Osteocyte (in vitro differentiated cells): Measurements from ENCODE around the gene RGL4. TPM values are rescaled to one million over a fixed set of nuclear protein-coding genes. Genes with fewer than 3 reads are reported as not detected.
"Not testable (repeated sequence)": the region's sequence is repeated elsewhere in the genome, so short reads cannot be mapped to it uniquely, and the experiment has no call there.

Source experiments
- DNase-seq: peaks from one replicate; pipeline ENCODE4 v3.0.0; 2021; ENCODE audit warnings: mixed read lengths; ENCODE audit not compliant: unreplicated experiment; ENCODE audit errors: extremely low spot score
- H3K27ac Mint-ChIP-seq: one replicate; pipeline ENCODE4 v1.8.0; 2021; ENCODE audit warnings: mild to moderate bottlenecking, mixed read lengths; ENCODE audit not compliant: unreplicated experiment
- H3K27me3 Mint-ChIP-seq: one replicate; pipeline ENCODE4 v1.8.0; 2021; ENCODE audit warnings: mixed read lengths; ENCODE audit not compliant: unreplicated experiment
- H3K36me3 Mint-ChIP-seq: one replicate; pipeline ENCODE4 v1.8.0; 2021; ENCODE audit warnings: mixed read lengths; ENCODE audit not compliant: unreplicated experiment
- H3K4me1 Mint-ChIP-seq: one replicate; pipeline ENCODE4 v1.8.0; 2021; ENCODE audit warnings: mixed read lengths; ENCODE audit not compliant: unreplicated experiment
- H3K4me3 Mint-ChIP-seq: one replicate; pipeline ENCODE4 v1.8.0; 2021; ENCODE audit warnings: mild to moderate bottlenecking, moderate library complexity, mixed read lengths; ENCODE audit not compliant: unreplicated experiment
- H3K9me3 Mint-ChIP-seq: one replicate; pipeline ENCODE4 v1.8.0; 2021; ENCODE audit warnings: mixed read lengths; ENCODE audit not compliant: unreplicated experiment
- long read RNA-seq: library from polyadenylated mRNA; unstranded; transcript quantifications from one replicate; pipeline ENCODE4 v2.0.0, GENCODE V29; 2021
- total RNA-seq: library from RNA; stranded (reverse); gene quantifications from 2 replicates; pipeline ENCODE4 v1.2.1, GENCODE V29; 2021
- TF ChIP-seq, protein P1 (sequence below): fragments of 200-600 bp; sonication (generic); IDR thresholded peaks from 2 replicates; pipeline ENCODE4 v1.5.0; 2021; ENCODE audit warnings: antibody characterized with exemption, mild to moderate bottlenecking, moderate library complexity

RGL4 gene
- total RNA-seq: not detected in 2 replicates
- long read RNA-seq: 0 reads

GRCh38 chr22:23690713-23691112 lies at the start of gene RGL4:
Gene RGL4, plus strand, starts transcription at chr22:23691013. Its CDS starts 1,018 bp downstream, at chr22:23692031.
- Mint-ChIP-seq H3K27ac (no peak within 1 kb of the TSS), H3K36me3 (peaks cover 27% of the 10 kb centered on the region), H3K4me1 (no peaks in the 10 kb centered on the region), H3K4me3 (no peak within 1 kb of the TSS), H3K9me3 (no peaks in the 10 kb centered on the region), H3K27me3 (no peaks in the 10 kb centered on the region)
- TF ChIP-seq, protein P1, sequence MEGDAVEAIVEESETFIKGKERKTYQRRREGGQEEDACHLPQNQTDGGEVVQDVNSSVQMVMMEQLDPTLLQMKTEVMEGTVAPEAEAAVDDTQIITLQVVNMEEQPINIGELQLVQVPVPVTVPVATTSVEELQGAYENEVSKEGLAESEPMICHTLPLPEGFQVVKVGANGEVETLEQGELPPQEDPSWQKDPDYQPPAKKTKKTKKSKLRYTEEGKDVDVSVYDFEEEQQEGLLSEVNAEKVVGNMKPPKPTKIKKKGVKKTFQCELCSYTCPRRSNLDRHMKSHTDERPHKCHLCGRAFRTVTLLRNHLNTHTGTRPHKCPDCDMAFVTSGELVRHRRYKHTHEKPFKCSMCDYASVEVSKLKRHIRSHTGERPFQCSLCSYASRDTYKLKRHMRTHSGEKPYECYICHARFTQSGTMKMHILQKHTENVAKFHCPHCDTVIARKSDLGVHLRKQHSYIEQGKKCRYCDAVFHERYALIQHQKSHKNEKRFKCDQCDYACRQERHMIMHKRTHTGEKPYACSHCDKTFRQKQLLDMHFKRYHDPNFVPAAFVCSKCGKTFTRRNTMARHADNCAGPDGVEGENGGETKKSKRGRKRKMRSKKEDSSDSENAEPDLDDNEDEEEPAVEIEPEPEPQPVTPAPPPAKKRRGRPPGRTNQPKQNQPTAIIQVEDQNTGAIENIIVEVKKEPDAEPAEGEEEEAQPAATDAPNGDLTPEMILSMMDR: no peak
- DNase-seq: no peak

GRCh38 chr22:23646526-23646925 lies 44.3 kb upstream of the RGL4 start:
- not testable (repeated sequence) for H3K4me1 Mint-ChIP-seq, H3K9me3 Mint-ChIP-seq, DNase-seq, H3K27ac Mint-ChIP-seq, H3K36me3 Mint-ChIP-seq, H3K27me3 Mint-ChIP-seq, H3K4me3 Mint-ChIP-seq

GRCh38 chr22:23649071-23649501 lies 41.7 kb upstream of the RGL4 start:
- DNase-seq: no peak
- TF ChIP-seq, protein P1: no peak
- Mint-ChIP-seq H3K36me3 (peaks cover 8% of the 10 kb centered on the region), H3K4me1 (no peaks in the 10 kb centered on the region), H3K9me3 (no peaks in the 10 kb centered on the region), H3K4me3 (no peak overlapping the region), H3K27ac (no peak overlapping the region), H3K27me3 (no peaks in the 10 kb centered on the region)

GRCh38 chr22:23651676-23652075 lies 39.1 kb upstream of the RGL4 start:
- TF ChIP-seq, protein P1: no peak
- H3K36me3 Mint-ChIP-seq: peaks cover 10% of the 10 kb centered on the region
- no peaks in the 10 kb centered on the region for H3K9me3 Mint-ChIP-seq
- H3K4me1 Mint-ChIP-seq: no peaks in the 10 kb centered on the region
- no peak overlapping the region for H3K4me3 Mint-ChIP-seq
- no peak for DNase-seq
- H3K27ac Mint-ChIP-seq: no peak overlapping the region
- H3K27me3 Mint-ChIP-seq: no peaks in the 10 kb centered on the region

GRCh38 chr22:23652286-23652685 lies 38.5 kb upstream of the RGL4 start:
- Mint-ChIP-seq H3K4me1 (no peaks in the 10 kb centered on the region), H3K9me3 (no peaks in the 10 kb centered on the region), H3K4me3 (no peak overlapping the region), H3K27me3 (no peaks in the 10 kb centered on the region), H3K36me3 (peaks cover 10% of the 10 kb centered on the region), H3K27ac (no peak overlapping the region)
- DNase-seq: no peak
- TF ChIP-seq, protein P1: no peak

DNA sequence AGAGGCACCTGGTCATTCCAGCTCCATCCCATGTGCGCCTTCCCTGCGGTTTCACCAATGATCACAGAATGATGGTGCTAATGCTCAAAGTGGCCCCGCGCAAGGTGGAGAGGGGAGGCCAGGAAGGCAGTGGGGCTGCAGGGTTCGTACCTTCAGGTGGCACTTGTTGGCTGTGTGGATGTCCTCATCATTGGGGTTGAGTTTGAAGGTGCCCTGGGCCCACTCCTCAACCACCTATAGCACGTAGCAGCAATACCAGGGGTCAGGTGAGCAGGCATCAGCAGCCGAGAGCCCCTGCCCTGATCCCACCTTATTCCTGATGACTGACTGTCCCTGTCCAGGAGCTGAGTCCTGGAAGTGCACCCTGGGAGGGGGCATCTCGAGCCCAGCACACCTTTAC lies 38.1 kb upstream of the RGL4 start:
- H3K9me3 Mint-ChIP-seq: no peaks in the 10 kb centered on the region

More for the DNA sequence above, 38.1 kb upstream of the RGL4 start:
- no peak overlapping the region for H3K27ac Mint-ChIP-seq
- H3K4me3 Mint-ChIP-seq: no peak overlapping the region
- H3K4me1 Mint-ChIP-seq: no peaks in the 10 kb centered on the region
- H3K27me3 Mint-ChIP-seq: no peaks in the 10 kb centered on the region
- DNase-seq: no peak
- TF ChIP-seq, protein P1: no peak
- peaks cover 10% of the 10 kb centered on the region for H3K36me3 Mint-ChIP-seq
